CD4-positive, alpha-beta T cell treated with Interleukin-15 for 4 hours (primary cell): ENCODE measurements around the gene SUMF1.

Experiments
- DNase-seq: peaks from one replicate; pipeline ENCODE4 v3.0.0-alpha.2; 2020; ENCODE audit warnings: low spot score

The SUMF1 gene

DNA sequence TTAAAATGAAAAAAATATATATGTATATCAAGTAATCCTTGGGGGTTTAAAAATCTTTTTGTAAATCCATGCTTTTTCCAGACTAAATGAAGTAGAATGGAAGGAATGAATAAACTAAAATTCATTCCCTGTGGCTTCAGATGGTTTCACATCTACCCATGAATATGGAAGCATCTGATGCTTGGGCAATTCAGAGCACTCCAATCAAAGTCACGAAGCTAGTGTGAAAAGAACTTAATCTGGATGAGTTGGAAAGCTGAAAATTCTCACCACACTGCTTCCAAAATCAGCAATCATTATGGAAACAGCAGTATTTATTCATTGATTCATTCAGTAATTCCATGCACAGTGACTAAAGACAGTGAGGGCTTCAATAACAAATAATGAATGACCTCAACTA lies 55.2 kb downstream of the SUMF1 start:
- DNase-seq: no peak

DNA sequence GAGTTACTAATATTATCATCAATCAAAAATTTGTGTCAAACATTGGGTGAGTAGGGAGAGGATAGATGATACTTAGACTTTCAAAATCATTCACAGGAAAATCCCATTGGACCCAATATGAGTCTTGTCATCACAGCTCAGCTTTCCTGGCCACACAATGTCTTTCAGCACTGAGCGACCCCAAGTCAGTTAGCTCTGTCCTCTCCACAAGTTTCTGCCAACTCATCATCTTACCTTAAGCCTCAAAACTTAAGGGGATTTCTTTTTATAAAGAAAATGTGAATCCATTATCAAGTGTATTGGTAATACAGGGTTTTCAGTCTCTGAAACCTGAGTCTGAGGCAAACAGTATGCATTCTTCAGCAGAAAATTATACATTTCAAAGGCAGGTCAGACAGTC lies 55.8 kb downstream of the SUMF1 start:
- no peak for DNase-seq

DNA sequence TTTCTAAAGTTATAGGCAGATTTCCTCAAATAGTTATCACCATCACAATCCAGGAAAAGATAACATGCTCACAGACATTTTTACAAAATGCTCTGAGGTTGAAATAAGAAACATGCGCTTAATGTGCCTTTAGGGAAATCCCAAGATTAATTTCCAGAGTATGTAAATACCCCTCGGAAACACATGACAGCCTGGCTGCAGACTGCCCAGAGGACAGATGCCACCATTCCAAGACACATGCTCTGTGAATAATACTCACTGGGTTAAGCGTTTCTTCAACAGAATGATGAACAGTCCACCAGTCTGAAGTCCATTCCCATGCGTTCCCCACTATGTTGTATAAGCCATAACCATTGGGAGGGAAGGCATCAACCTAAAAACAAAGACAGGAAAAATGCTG lies 56.5 kb downstream of the SUMF1 start:
- DNase-seq: no peak

DNA sequence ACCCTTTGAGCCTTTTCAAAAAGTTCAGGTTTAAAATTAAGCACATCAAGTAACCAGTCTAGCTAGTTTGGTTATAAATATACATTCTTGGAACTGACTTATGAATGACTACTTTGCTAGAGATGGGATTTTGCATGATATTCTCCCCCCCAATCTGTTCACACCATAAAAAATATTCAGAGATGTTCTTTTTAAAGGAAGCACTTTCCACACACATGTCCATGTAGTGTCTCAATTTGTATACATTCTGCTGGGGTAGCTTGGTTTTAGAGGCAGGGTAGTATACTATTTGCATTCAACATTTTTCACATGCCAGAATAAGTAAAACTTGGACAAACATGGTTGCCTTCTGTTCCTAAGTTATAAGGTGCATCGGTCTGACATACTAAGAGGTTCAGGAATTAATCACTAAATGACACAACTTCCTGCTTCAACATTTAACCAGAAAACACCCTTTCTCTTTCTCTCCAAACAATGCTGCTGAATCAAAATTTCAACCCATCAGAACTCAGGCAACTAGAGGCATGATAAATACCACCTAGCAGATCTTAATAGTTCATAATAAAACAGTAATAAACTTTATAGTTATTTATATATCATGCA lies 57.0 kb downstream of the SUMF1 start:
- DNase-seq: no peak

DNA sequence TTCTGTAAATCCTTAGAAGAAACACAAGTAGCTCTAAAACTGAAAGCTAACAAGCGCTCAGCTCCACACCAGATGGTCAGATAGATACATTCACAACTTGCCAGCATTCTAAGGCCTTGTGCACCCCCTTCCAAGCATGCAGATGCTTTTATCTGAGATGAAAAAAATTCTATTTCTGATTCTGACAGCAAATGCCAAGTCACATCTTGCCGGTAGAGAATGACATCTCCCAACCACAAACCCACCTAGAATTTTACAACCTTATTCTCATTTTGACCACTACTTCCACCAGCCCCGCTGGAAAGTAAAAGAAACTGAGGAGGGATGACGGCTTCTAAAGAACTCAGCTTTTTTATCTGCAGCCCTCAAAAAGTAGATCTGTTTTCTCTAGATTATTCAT lies 57.7 kb downstream of the SUMF1 start:
- DNase-seq: peak; percentile 5

DNA sequence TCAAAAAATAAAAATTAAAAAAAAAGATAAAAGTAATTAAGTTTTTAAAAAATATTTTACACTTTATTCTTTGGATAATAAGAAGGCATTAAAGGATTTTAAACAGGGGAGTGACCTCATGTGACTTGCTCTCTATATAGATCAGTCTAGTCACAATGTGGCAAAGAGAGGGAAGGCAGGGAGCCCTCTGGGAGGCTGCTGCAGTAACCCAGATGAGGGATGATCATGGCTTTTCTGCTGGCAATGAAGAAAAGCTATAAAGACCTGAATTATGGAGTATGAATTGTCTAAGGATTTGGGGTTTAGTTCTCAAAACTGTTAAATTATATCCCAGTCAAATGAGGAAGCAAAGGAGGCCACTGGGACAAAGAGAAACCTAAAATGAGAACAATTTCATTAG lies 58.1 kb downstream of the SUMF1 start:
- no peak for DNase-seq

DNA sequence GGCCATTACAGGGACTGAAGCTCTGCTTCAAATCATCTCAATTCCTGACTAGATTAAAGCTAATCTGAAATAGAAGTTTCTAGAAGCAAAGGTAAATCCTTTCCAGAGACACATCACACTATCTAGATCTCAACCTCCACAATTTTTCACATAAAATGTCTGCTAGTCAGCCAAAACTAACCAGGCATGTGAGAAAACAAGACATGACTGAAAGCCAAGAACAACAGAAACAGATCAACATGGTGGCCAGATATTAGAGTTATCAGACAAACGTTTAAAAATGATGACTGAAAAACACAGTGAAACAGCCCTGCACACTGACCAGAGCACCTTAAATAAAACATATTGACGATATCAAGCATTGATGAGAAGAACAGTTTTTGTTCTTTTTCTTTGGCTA lies 59.1 kb downstream of the SUMF1 start:
- DNase-seq: no peak

DNA sequence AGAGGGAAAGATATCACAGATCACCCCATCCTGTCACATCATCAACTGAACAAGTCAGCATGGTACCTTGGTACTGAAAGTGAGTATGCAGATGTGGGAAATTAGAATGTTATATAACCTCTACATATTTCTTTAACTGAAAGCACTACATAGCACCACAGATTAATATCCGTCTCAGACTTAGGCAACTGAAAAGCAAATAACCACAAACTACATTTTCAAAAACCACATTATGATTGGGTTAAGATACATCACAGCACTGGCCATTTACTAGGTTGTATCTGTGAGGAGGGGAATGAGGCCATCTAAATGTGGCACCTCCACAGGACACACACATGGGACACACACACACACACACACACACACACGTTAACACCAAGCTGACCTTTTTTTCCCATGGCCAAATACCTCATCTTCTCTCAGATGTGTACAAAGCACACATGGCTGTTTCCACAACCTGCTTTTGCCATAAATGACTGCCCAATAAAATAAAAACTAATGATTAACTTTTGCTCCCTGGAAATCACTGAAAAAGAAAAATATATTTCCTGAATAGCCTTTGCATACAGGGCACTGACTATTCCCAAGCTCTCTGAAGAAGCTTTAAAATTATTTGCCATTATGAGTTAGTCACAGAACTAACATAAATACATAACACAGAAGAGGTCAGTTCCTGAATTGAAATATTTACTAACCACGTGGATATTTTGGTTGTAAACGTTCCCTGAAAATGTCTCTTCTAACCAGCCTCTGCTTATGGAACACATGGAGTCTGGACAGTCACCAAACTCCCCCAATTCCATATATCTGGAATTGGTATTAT lies 60.1 kb downstream of the SUMF1 start:
- no peak for DNase-seq

DNA sequence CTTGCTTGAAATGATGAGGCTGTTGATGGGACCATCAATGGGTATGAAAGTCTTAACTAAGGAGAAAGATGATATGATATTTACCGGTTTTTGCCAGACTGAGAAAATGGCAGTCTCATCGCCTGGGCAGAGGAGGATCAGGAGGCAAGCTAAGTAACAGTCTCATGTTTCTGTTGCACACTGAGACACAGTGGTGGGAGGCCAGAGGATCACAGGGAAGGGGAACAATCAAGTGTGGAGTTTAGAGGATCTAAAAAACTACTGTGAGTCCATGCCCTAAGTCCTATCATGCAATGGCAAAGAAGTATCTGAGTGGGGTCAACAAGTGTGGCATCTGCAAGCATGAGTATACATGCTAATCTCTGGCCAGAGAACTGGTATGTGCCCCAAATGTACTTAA lies 62.2 kb downstream of the SUMF1 start:
- DNase-seq: no peak

DNA sequence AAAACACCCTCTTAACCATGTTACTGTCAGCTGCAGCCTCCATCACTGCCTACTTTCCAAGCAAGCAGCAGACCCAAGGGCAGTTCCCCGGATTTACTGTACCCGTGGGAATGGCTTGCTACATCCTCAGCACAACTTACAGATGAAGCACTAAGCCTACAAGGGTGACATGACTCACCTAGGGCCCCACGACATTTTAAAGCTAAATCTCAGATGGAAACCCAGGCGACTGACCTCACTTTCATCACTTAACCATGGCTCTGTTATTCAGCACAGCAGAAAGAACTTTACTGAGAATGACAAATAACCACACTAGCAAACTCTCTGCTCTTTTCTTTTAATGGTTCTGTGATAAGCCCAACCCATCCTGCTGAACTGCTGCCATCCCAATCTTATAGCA lies 65.6 kb downstream of the SUMF1 start:
- no peak for DNase-seq

DNA sequence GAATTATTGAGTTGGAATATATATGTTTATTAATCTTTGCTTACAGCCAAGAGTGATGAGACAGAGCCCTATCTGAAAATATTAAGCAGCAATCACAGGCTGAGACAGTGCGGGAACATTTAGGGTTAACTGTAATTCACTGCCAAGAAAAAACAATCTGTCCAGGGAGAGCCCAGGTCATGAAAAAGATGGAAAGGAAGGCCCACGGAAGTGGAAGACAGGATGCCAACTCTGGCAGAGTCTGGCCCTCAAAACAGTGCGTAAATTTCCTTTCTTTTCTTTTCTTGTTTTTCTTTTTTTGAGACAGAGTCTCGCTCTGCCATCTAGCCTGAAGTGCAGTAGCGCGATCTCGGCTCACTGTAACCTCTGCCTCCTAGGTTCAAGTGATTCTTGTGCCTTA lies 67.6 kb downstream of the SUMF1 start:
- DNase-seq: no peak

DNA sequence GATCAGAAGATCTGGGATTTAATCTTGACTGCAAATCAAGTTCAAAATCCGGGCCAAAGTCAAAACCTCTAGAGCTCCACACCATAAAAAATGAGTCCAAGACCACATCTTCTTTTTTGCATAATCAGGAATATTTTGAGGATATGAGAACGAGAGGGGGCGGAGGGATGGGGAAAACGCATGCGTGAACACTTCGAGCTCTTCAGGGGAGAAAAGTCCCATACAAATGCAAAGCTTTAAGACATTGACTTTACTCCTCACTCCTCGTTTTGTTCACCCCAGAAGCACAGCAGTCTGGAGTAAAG lies 68.2 kb downstream of the SUMF1 start:
- no peak for DNase-seq

DNA sequence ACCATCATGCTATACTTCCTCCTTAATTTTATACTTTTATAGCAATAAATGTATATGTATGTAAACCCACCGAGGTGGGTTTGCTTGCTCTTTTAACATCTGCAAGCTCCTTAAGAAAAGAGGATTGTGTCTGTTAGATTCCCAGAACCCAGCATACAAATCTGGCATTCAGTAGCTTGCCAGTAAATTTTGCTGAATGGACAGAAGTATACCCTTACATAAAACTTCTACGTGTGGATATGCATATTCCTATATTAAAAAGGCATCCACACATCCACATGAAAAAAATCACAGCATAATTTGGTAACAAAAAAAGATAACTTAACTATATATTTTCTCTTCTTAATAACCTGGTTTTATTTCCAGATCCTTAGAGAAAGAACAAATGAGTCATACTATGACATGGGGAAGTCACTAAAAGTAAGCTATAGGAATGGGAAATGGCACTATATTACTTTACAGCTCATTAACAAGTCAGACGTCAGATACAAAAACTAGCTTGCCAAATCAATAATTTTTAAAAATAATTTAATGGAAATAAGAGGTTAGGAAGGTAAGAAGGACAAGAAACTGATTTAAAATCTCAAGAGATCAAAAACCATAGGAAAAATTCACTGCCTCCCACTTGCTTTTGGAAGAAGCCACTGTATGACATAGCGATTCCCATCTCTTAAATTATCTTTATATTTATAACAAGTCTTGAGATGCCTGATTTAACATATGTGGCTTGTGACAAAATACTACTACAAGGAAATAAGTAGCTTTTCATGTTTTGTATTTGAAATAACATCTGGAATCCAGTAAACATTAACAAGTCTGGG lies 68.7 kb downstream of the SUMF1 start:
- no peak for DNase-seq

DNA sequence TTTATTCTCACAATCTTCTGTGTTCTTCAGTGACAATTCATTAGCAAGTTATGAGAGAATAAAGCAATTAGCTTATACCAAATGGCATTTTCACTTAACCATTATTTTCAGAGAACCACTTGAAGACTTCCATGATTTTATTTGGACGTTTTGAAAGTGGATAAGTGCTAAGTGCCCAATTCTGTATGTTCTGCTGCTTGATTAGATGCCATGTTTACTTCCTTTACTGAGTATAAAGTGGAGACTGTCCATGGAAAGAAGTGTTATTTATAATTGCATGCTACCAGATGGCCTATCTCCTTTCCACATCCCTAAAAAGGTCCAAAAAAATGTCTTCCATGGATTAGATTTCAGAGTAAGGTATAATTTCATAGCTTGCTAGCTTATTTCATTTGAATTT lies 69.6 kb downstream of the SUMF1 start:
- DNase-seq: no peak

DNA sequence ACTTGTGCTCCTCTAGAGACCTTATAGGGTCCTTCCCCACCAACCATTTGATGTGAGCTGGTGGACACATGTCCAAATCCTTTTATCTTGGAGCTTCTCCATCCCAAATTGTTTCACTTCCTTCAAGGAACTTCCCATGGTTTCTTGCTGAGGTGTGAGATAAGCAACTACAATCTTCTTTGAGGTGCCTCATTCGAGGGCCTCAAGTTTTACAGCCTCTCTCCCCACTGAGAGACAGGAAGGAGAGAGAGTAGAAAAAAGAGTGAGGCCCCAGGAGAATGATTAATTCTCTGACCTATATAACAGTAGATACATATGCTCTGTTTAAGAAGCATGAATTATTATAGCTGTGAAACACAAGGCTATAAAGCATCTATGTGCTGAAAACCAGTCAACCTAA lies 70.5 kb downstream of the SUMF1 start:
- DNase-seq: no peak

DNA sequence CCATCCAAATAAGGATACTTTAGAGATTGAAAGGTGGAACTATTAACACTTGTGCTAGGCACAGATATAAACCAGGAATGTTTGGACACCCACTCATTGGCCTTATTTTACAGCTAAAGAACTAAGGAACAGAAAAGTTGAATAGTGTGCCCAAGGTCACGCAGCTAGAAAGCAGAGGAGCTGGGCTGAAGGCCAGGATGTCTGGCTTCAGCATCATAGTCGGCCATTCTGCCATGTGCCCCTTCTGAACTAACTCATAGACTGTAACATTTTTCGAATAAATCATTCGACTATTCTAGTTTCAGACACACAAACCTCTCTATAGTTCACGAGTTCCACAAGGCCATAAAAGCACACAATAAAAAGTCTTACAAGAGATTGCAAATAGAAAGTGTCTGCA lies 71.1 kb downstream of the SUMF1 start:
- no peak for DNase-seq

DNA sequence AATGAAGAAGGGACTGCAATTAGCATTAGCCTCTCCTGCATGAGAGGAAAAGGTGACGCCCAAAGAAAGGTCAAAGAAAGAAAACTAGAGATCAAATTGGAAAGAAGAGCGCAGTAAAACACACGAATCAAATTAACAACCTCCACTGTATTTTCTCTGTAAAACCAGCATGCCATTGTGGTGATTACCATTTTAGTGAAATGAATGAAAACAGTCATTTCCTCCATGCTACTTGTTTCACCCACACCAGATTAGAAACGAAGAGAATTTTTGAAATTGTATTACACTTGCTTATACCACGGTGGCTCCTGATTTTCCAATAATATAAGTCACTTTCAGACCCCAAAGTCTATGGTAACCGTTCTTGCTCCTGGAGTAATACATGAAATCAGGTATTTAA lies 71.6 kb downstream of the SUMF1 start:
- no peak for DNase-seq

DNA sequence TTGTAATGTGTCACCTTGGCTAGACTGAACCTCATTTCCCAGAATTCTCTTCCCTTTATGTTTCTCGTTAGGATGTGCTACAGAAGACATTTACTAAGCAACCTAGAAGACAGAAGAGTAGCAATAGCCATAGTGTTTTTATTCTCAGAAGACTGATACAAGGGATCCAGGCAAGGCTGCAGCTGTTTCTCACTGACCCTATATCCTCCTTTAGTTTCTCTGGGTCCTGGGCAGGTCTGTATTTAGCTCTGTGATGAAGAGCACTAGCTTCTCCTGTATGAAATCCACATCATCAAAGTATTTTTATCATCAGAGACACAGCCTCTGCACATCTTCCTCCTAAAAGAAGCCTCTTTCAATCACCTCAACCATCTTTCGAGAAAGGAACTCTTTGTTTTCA lies 72.5 kb downstream of the SUMF1 start:
- no peak for DNase-seq

DNA sequence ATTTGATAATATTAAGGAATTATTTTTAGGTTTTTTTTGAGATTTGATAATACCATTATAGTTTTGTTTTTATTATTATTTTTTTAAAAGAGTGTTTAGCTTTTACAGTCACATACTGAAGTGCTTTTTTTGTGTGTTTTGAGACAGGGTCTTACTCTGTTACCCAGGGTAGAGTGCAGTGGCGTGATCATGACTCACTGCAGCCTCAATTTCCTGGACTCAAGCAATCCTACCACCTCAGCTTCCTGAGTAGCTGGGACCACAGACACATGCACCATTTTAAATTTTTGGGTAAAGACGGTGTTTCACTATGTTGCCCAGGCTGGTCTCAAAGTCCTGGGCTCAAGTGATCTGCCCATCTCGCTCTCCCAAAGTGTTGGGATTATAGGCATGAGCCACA lies 73.0 kb downstream of the SUMF1 start:
- DNase-seq: peak; percentile 39

DNA sequence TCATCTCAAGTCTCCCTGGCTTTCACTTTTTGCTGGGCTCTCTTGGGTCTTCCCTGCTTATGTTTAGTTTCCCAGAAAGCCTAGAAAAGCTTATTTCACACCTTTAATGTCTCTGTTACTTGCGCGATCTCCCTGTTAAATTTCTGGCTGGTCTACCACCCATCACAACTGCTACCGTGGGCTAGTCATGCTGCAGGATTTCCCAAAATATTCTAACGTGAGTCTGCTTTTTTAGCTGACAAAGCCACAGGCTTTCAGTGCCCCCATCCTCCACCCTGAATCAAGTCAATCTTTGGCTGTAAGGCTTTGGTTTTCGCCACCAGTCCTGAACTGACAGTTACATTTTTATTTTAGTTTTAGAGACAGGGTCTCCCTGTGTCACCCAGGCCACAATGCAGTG lies 74.1 kb downstream of the SUMF1 start:
- no peak for DNase-seq

DNA sequence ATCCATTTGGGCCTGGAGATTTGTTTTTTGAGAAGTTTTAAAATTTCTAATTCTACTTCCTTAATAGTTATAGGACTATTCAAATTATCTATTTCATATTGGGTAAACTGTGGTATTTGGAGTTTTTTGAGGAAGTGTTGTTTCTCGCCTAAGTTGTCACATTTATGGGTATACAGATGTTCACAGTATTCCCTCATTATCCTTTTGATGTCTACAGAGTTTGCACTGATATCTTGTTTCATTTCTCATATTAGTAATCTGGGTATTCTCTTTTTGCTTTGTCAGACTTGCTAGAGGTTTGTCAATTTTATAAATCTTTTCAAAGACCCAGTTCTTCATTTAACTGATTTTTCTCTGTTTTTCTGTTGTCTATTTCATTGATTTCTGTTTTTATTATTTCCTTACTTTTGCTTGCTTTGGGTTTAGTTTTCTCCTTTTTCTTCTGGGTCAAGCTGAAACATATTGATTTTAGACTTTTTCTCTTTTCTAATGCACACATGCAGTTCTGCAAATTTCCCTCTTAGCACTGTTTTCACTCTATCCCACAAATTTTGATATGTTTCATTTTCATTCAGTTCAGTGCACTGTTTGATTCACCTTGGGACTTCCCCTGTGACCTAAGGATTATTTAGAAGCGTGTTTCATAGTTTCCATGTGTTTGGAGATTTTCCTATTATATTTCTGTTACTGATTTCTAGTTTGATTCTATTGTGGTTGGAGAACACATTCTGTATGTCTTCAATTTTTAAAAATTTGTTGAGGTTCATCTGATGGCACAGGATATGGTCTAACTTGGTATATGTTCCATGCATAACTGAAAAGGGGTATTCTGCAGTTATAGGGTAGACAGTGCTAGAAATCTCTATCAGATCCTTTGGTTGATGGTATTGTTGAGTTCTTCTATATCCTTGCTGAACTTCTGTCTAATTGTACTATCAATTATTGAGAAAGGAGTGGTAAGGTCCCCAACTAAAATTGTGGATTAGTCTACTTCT lies 79.6 kb downstream of the SUMF1 start:
- no peak for DNase-seq

DNA sequence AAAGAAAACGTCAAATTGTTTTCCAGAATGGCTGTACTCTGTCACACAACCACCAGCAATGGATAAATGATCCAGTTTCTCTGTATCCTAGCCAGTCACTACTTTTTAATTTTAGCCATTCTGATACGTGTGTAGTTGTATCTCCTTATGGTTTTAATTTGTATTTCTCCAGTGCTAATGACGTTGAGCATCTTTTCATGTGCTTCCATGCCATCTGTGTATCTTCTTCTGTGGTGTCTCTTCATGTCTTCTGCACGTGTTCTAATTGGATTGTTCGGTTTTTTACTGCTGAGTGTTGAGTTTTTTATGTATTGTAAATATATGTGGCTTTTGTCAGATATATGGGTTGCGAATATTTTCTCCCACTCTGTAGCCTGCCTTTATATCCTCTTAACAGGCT lies 81.9 kb downstream of the SUMF1 start:
- DNase-seq: no peak
